Measurements from ENCODE around the gene SLC6A6. TPM values are rescaled to one million over a fixed set of nuclear protein-coding genes. Genes with fewer than 3 reads are reported as not detected.
A peak's percentile ranks its signal among the peaks of the same experiment; 100 is the strongest.
"Not testable (repeated sequence)": the region's sequence is repeated elsewhere in the genome, so short reads cannot be mapped to it uniquely, and the experiment has no call there.

SLC6A6 gene
- total RNA-seq, 1 donor from 2014 or later, result 129 TPM

DNA sequence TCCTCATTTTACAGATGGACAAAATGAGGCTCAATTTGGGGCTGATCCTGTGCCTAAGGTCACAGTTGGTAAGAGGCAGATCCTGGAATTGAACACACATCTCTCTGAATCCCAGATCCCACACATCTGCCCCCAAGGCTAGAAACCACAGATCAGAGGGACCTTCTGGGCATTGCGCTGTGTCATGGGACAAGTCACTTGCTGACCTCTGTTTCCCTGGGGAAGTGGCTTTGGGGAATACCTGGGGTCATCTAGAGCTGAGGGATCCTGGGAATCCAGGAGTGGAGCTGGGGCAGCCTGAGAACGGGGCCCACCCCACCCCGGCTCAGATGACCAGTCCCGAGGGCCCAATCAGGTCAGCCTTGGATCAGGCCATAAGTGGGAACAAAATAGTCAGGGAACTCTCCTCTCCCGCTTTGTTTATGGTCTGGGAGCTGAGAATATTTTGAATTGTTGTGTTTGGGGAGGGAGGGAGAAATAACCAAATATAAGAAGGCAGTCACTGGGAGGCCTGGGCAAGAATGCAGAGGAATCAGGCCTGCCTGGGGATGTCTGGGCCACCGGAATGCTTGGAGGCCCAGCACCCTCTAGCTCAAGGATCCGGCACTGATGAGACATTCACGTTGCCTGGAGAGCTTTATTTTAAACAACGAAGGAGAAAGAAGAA is 8.8 kb upstream of the SLC6A6 start:
- DNase-seq (ENCODE audit: low spot score), result no peak
- intact Hi-C loops (cut with DNase I), result no loop called here

DNA sequence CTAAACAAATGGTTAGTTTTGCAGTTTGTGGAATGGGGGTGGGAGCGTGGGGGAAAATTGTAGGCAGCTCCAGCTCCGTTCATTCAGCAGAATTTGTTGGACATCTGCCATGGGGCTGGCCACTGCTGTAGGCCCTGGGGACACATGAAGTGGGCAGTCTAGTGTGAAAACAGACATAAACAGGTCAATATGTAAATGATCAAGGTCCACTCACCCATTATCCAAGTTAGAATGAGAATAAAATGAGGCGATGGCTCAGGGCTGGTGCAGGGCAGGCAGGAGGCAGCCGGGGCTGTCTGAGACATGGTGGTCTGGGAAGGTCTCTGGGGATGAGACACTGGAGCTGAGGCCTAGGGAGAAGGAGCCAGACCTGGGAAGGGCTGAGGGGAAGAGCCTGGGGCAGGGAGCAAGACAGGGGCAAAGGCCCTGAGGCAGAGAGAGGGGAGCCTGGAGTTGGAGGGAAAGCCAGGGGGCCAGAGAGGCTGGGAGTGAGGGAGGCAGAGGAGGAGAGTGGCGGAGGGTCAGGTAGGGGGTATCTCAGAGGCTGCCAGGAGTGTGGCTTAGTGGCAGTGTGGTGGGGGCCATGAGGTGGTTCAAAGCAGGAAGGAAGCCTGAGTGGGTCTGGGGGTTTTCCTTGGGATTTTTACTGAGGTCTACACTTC is 6.2 kb upstream of the SLC6A6 start:
- DNase-seq (ENCODE audit: low spot score), result no peak
- intact Hi-C loops (cut with DNase I), result no loop called here

DNA sequence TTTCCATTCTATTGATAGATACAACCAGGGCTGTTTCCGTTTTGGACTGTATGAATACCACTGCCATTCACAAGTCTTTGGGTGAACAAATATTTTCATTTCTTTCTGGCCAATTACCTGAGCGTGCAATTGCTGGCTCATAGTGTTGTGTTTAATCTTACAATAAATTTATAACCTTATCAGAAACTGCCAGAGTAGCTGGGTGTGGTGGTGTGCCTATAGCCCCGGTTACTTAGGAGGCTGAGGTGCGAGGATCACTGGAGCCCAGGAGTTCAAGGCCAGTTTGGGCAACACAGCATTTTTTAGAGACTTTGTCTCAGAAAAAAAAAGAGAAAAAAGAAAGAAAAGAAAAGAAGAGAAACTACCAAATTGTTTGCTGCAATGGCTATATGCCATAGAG is 5.4 kb upstream of the SLC6A6 start:
- no peak for DNase-seq (ENCODE audit: low spot score)
- intact Hi-C loops (cut with DNase I), result no loop called here

- no peak for DNase-seq (ENCODE audit: low spot score)
- intact Hi-C loops (cut with DNase I), result no loop called here
These were observed 4.9 kb upstream of the SLC6A6 start for GRCh38 chr3:14397531-14397930.

DNA sequence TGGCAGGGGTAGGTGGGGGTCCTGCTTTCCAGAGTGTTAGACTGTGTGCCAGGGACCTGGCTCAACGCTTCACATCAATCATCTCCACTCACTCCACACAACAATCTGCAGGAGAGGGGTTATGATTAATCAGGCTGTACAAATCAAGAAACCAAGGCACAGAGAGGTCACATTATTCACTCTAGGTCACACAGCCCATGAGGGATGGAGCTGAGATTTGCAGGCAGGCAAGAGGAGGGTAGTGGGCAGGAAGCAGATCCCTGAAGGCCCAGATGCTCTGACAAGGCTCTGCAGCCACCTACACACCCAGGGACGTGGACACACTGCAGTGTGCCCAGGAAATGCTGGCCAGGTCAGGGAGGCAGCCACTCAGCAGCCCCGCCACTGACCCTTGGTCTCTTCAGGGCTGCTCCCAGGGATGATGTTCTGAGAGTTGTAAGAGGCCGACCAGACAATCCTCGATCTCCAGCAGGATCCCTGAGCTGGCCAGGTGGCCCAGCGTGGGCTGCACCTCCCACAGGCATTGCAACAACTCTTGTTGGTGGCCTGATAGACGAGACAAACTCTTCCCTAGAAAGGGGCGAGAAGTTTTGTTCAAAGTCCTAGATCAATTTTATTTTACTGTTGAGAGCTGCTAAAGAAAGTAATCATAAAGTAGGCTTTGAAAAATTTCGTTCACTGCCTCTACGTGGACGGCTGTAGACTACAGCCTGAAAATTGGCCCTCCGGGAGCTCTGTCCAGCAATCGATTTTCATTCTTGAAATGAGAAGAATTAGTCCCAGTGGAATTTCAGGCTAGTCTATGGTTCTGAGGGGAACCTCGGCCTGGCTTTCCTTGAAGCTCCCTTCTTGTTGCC is 4.2 kb upstream of the SLC6A6 start:
- intact Hi-C loops (cut with DNase I), result no loop called here
- DNase-seq (ENCODE audit: low spot score), result no peak

- no peak for DNase-seq (ENCODE audit: low spot score)
- intact Hi-C loops (cut with DNase I), result no loop called here
These were observed 3.7 kb upstream of the SLC6A6 start for GRCh38 chr3:14398797-14399106.

GRCh38 chr3:14401692-14402303 is 608 bp upstream of the SLC6A6 start:
- intact Hi-C loops (cut with DNase I), result loop anchor here (1.0 to 5.0 kb wide), 4 partner anchors 27 to 199 kb away; no protein-coding TSS in a partner anchor
- DNase-seq (ENCODE audit: low spot score), result no peak

DNA sequence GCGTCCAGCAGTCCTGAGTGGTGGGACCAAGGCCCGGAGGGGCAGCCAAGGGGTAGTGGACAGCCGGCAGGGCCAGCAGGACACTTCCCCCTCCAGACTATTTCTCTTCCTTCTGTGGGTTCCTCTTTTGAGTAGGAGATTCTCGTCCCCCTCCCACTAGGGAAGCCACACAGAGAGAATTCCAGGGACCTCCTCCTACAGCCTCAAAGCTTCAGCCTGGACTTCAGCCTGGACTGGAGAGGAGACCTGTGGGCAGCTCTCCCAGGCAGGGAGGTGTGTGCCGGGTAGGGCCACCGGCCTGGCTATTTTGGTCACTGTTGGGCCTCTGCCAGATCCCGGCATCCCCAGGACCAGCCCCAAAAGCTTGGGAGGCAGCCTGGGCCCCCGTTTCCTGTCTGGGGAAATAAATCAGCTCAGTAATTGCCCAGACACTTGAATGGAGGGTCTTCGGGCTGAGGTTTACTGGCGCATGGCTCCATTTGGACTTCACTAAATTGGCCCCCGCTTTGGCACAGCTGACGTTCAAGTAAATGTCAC is 1.3 kb downstream of the SLC6A6 start:
- DNase-seq (ENCODE audit: low spot score), result peak; percentile 89
- intact Hi-C loops (cut with DNase I), result loop anchor here (2.0 to 5.0 kb wide), 3 partner anchors 29 to 201 kb away; no protein-coding TSS in a partner anchor

DNA sequence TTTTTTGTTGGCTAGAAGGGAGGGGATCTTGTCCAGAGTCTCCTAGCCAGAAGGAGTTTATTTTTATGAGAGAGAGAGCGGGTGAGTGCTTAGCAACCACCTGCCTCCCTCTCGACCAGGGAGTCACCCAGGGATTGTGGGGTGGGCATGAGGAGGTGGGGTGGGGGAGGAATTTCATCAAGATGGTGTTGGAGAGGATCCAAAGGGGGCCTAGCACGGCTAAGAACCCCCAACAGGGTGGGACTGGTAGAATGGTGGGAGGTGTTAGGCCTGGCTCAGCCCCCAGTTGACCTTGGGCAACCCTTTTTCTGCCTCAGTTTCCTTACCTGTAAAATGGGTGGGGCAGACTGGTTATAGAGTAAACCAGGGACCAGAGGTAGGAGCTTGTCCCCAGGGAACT is 1.8 kb downstream of the SLC6A6 start:
- no peak for DNase-seq (ENCODE audit: low spot score)
- intact Hi-C loops (cut with DNase I), result loop anchor here (5.0 kb wide), 2 partner anchors 48 to 202 kb away; no protein-coding TSS in a partner anchor

- intact Hi-C loops (cut with DNase I), result loop anchor here (5.0 kb wide), 2 partner anchors 48 to 202 kb away; no protein-coding TSS in a partner anchor
These were observed 2.4 kb downstream of the SLC6A6 start for GRCh38 chr3:14404631-14405359.

DNA sequence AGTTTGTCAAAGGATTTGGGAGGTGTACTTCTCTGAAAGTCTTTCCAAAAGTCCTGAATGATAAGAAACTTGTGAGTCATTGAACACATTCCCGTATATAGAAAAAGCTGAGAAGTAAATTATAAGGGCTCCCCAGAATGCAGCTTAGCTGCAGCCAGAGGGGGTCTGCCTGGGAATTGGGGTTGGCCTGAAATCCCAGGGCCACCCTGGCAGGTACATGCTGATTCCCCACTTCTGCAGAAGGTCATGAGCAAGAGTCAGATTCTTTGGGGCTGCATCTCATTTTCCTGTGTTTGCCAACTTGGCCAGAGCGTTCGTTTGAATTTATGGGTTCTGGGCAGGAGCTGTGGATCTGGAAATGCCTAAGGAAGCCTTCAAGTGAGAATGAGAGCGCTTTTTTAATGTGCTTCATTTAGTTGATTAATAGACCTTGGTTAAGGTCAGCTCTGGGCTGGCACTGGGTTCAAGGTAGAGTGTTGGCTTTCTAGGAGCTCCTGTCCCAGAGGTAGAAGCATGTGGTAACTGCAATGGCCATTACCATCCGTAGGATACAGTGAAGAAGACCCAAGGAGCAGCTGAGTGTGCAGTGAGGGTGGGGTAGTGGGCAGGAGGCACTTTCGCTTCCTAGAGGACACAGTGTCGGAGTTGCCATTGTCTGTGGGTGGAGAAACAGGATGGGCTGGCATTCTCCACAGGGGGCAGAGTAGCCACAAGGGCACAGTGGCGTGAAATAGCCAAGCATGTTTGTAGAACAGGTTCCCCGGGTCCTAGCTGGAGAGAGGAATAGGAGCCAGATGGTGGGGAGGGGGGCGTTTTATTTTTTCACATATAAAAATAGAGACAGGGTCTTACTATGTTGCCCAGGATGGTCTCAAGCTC is 3.2 kb downstream of the SLC6A6 start:
- intact Hi-C loops (cut with DNase I), result no loop called here

More at GRCh38 chr3:14404631-14405359, 2.4 kb downstream of the SLC6A6 start:
- no peak for DNase-seq (ENCODE audit: low spot score)

DNA sequence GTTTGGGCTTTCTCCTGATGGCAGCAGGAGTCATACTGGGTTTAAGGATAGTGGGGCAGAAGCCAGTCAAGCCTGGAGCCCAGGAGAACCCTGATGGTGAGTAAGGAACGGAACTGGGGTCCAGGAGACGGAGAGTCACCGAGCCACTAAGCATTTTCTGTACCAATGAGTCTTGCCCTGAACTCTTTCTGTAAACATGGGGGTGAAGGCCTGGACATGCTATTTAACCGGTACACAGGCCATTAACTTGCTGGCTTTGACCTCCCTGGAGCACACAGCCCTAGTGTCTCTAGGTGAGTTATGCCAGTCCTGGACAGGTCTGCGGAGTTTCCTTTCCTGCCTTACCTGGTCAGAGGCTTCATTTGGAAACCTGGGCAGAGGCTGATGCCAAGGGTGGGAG is 3.9 kb downstream of the SLC6A6 start:
- intact Hi-C loops (cut with DNase I), result no loop called here
- no peak for DNase-seq (ENCODE audit: low spot score)

More for the DNA sequence above, 3.2 kb downstream of the SLC6A6 start:
- no peak for DNase-seq (ENCODE audit: low spot score)

- no peak for DNase-seq (ENCODE audit: low spot score)
- intact Hi-C loops (cut with DNase I), result no loop called here
These were observed 4.4 kb downstream of the SLC6A6 start for GRCh38 chr3:14406766-14407165.

DNA sequence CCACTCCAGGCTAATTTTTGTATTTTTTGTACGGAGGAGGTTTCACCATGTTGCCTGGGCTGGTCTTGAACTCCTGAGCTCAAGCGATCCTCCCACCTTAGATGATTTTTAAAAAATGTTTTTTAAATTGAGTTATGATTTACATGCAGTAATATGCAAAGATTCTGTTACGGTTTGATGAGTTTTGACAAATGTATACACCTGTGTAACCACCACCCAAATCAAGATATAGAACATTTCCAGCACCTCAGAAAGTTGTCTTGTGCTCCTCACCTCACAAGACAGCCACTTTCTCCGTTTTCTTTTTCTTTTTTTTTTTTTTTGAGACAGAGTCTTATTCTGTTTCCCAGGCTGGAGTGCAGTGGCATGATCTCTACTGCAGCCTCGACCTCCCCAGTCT is 4.8 kb downstream of the SLC6A6 start:
- DNase-seq (ENCODE audit: low spot score), result no peak
- intact Hi-C loops (cut with DNase I), result no loop called here

DNA sequence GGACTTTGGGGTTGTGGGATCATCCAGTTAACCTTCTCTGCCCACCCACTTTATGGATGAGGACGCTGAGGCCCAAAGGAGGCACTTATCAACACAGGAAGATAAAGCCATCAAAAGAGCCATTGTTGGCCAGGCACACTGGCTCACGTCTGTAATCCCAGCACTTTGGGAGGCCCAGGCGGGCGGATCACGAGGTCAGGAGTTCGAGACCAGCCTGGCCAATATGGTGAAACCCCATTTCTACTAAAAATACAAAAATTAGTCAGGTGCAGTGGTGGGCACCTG is 7.3 kb downstream of the SLC6A6 start:
- DNase-seq (ENCODE audit: low spot score); intact Hi-C loops (cut with DNase I): not testable (repeated sequence)

- intact Hi-C loops (cut with DNase I), result no loop called here
- DNase-seq (ENCODE audit: low spot score), result no peak
These were observed 7.7 kb downstream of the SLC6A6 start for GRCh38 chr3:14410106-14410502.

DNA sequence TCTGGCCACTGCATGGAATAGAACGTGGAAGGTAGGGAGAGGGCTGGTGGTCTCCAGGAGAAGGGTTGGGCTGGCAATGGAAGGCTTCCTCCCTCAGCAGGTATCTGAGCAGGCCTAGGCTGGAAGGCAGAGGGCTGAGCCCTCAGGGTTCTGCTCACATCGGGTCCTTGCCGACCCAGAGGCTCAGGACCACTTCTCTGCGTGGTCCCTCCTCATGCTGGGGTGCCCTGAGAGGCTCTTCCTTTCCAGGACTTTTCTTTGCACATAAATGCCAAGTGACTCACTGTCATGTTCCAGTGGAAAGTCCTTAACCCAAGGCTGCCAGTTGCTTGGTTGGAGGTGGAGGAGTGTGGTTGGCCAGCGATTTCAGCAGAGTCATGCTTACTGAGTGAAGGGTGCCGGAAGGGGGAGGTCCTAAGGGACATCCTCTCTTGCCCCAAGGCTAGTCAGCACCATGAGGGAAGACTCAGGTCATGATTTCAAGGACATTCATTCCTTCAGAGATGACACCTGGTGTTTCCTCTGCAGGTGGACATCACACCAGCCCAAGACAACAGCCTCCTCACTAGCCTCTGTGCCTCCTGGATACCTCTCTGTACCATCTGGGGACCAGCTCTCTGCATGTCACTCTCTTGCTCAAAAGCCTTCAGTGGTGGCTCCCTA is 8.2 kb downstream of the SLC6A6 start:
- peak; percentile 90 for DNase-seq (ENCODE audit: low spot score)
- intact Hi-C loops (cut with DNase I), result no loop called here

GRCh38 chr3:14411166-14411526 is 8.7 kb downstream of the SLC6A6 start:
- intact Hi-C loops (cut with DNase I), result no loop called here
- no peak for DNase-seq (ENCODE audit: low spot score)
